Tibial nerve (tissue), 4 donors: ENCODE measurements around the gene MTMR3.

Source experiments
- EP300 ChIP-seq, 2 donors: sonication (generic); formaldehyde crosslinking; IDR thresholded peaks; one replicate each; pipeline ENCODE4 v1.6.1; 2017; ENCODE audit warnings: antibody characterized with exemption in 2 of 2, mild to moderate bottlenecking in 1 of 2
- POLR2A ChIP-seq, 2 donors: fragments of 450-650 bp; IDR thresholded peaks; one replicate each; pipeline ENCODE4 v1.6.1; 2017; ENCODE audit warnings: antibody characterized with exemption in 2 of 2, mild to moderate bottlenecking in 2 of 2, moderate library complexity in 2 of 2
- TF ChIP-seq, protein P1 (sequence below), 5 experiments: fragments of 200-600 bp in 3 of 5; fragments of 450-650 bp in 2 of 5; sonication (generic) in 3 of 5; IDR thresholded peaks; one replicate each; pipeline ENCODE4 v1.5.1; 2016 to 2019; ENCODE audit warnings: antibody characterized with exemption in 5 of 5, mild to moderate bottlenecking in 3 of 5, moderate library complexity in 2 of 5

GRCh38 chr22:30004694-30005093, 121.7 kb downstream of the MTMR3 start:
- TF ChIP-seq, protein P1, sequence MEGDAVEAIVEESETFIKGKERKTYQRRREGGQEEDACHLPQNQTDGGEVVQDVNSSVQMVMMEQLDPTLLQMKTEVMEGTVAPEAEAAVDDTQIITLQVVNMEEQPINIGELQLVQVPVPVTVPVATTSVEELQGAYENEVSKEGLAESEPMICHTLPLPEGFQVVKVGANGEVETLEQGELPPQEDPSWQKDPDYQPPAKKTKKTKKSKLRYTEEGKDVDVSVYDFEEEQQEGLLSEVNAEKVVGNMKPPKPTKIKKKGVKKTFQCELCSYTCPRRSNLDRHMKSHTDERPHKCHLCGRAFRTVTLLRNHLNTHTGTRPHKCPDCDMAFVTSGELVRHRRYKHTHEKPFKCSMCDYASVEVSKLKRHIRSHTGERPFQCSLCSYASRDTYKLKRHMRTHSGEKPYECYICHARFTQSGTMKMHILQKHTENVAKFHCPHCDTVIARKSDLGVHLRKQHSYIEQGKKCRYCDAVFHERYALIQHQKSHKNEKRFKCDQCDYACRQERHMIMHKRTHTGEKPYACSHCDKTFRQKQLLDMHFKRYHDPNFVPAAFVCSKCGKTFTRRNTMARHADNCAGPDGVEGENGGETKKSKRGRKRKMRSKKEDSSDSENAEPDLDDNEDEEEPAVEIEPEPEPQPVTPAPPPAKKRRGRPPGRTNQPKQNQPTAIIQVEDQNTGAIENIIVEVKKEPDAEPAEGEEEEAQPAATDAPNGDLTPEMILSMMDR (IDR thresholded peaks at IDR 0.05) = no peak
- TF ChIP-seq EP300 (IDR thresholded peaks at IDR 0.05) = no peak
- no peak for TF ChIP-seq POLR2A (IDR thresholded peaks at IDR 0.05)
